Body of pancreas (tissue), 4 donors: ENCODE measurements around the gene ADAMTS15.

Experiments
- POLR2A ChIP-seq, 3 donors: fragments of 450-650 bp; IDR thresholded peaks; one replicate each; pipeline ENCODE4 v1.6.1; 2016; ENCODE audit warnings: antibody characterized with exemption in 3 of 3, mild to moderate bottlenecking in 2 of 3
- TF ChIP-seq, protein P1 (sequence below), 7 experiments: fragments of 450-650 bp in 4 of 7; fragments of 200-600 bp in 3 of 7; sonication (generic) in 3 of 7; IDR thresholded peaks; one replicate each; pipeline ENCODE4 v1.5.1; 2016 to 2019; ENCODE audit warnings: antibody characterized with exemption in 7 of 7

DNA sequence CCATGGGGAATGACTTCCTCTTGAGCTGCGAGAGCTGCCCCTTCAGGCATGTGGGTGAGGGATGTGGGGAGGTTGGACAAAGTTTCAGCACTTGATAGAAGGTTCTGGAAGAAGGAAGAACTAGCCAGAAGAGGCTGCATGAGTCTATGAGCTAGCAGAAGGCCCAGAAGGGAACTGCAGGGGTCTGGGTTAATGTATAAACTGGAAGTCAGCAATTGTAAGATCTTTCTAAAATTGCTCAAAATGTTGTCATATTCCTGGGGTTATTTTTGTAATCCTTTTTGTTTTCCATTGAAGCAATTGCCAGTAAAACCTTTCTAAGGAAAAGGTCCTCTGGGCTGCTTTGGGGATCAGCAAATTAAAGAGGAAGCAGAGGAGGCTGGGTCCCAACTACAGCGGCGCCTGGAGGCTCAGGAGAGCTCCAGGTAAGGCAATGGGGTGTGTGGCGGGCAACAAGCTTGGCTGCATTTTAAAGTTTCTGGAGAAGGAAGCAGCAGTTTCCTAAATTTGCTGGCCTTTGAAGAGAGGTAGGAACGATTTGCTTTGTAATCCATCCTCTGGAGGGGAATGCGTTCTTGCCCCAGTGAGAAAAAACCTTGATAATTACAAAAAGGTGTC lies 29.2 kb downstream of the ADAMTS15 start:
- TF ChIP-seq, protein P1, sequence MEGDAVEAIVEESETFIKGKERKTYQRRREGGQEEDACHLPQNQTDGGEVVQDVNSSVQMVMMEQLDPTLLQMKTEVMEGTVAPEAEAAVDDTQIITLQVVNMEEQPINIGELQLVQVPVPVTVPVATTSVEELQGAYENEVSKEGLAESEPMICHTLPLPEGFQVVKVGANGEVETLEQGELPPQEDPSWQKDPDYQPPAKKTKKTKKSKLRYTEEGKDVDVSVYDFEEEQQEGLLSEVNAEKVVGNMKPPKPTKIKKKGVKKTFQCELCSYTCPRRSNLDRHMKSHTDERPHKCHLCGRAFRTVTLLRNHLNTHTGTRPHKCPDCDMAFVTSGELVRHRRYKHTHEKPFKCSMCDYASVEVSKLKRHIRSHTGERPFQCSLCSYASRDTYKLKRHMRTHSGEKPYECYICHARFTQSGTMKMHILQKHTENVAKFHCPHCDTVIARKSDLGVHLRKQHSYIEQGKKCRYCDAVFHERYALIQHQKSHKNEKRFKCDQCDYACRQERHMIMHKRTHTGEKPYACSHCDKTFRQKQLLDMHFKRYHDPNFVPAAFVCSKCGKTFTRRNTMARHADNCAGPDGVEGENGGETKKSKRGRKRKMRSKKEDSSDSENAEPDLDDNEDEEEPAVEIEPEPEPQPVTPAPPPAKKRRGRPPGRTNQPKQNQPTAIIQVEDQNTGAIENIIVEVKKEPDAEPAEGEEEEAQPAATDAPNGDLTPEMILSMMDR (IDR thresholded peaks at IDR 0.05), result no peak
- TF ChIP-seq POLR2A (IDR thresholded peaks at IDR 0.05), result no peak
